Epithelial cell of proximal tubule (primary cell): Measurements from ENCODE around the gene TEKT3. TPM values are rescaled to one million over a fixed set of nuclear protein-coding genes. Genes with fewer than 3 reads are reported as not detected.

ENCODE experiments used
- DNase-seq: peaks from one replicate; pipeline ENCODE4 v3.0.0-alpha.2; 2011; ENCODE audit warnings: low read depth
- H3K4me3 ChIP-seq: 2 replicates; pipeline ENCODE4 v1.5.1; 2011; ENCODE audit warnings: low read depth, mild to moderate bottlenecking, low read length
- total RNA-seq: library from RNA; depleted of rRNA; stranded (reverse); fragments of >200 nt; gene quantifications from 2 replicates; pipeline ENCODE4 v1.2.3, GENCODE V29; 2015
- TF ChIP-seq, protein P1 (sequence below): conservative IDR thresholded peaks from 2 replicates; pipeline ENCODE4 v1.5.1; 2012; ENCODE audit warnings: low read depth, mild to moderate bottlenecking, low read length

The TEKT3 gene
- total RNA-seq, 1 donor from 2014 or later = not detected

DNA sequence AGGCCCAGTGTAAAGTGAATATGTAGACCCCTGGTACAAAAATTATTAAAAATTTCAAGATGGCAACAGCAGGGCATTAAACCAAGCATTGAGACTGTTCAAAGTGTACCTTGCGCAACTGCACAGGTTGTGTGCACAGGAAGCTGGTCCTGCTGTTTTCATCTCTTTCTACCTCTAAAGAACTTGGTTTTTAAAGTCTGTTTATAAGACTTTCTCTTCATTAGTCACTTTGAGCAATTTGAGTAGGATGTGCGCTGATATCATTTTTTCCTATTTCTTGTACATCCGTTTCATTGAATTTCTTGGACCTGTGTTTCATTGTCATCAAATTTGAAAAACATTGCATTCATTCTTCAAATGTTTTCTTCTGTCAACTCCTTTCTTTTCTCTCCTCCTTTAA, 59.5 kb downstream of the TEKT3 start:
- DNase-seq = no peak
- TF ChIP-seq, protein P1, sequence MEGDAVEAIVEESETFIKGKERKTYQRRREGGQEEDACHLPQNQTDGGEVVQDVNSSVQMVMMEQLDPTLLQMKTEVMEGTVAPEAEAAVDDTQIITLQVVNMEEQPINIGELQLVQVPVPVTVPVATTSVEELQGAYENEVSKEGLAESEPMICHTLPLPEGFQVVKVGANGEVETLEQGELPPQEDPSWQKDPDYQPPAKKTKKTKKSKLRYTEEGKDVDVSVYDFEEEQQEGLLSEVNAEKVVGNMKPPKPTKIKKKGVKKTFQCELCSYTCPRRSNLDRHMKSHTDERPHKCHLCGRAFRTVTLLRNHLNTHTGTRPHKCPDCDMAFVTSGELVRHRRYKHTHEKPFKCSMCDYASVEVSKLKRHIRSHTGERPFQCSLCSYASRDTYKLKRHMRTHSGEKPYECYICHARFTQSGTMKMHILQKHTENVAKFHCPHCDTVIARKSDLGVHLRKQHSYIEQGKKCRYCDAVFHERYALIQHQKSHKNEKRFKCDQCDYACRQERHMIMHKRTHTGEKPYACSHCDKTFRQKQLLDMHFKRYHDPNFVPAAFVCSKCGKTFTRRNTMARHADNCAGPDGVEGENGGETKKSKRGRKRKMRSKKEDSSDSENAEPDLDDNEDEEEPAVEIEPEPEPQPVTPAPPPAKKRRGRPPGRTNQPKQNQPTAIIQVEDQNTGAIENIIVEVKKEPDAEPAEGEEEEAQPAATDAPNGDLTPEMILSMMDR = no peak

DNA sequence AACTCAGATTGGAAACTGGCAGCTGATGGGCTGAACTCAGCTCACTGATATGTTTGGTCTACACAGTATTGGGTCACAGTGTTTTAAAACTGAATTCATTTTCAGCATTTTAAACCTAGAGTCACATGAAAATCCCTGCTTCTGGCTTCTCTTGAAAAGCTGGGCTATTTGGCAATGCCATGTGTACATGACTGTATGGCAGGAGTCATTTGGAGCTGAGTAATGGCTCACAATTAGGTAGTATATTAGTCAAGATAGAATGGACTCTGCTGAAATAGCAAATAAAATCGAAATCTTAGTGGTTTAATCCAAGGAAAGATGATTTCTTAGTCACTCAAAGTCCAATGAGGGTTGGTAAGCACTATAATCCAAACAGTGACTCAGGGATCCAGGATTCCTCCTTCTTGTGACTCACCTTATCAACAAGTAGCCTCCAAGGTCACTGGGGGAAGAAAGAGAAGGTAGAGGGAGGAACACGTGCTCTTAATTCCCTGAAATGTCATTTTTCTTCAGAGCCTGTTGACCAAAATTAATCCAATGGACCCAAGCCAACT, 62.4 kb downstream of the TEKT3 start:
- TF ChIP-seq, protein P1 = no peak

More for the DNA sequence above, 59.5 kb downstream of the TEKT3 start:
- H3K4me3 ChIP-seq = no peak overlapping the region

DNA sequence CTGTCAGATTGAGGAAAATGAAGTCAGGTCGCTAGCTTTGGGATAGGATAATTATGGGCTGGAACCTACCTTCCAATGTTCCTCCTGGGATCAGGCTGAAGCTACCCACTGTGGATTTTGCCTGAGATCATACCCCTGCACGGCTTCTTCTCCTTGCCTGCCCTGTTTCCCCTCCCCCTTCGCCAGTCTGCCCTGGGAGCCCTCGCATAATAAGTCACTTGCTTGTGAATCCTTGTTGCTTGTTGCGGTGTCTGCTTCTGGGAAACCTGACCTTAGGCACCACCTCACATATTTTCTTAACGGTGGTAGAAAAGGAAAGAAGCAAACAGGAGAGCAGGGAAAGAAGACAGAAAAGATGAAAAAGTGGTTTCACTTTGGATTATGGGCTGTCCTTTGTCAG, 63.0 kb downstream of the TEKT3 start:
- TF ChIP-seq, protein P1 = no peak
- no peak for DNase-seq
- peak overlapping the region; percentile 49 for H3K4me3 ChIP-seq

More for the DNA sequence above, 62.4 kb downstream of the TEKT3 start:
- DNase-seq = peak; percentile 94
- H3K4me3 ChIP-seq = peak overlapping the region; percentile 49

DNA sequence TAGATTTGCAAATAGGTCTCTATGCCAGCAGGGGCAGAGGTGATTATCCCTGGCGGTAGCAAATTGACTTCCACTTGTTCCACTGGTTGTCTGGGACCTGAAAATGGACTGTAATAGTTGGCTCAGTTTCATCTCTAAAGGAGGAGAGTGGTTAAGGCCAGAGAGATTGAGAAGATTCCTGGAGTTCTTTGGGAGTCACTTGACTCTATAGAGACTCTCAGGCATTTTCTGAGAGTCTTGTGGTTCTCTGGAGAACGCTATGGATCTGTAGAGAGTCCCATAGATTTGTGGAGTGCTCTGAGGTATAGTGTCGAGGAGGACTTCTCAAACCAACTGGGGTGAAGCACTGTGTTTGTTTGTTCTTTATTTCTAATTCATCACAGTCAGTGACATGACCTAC, 67.4 kb downstream of the TEKT3 start:
- no peak for DNase-seq
- TF ChIP-seq, protein P1 = no peak
- no peak overlapping the region for H3K4me3 ChIP-seq

DNA sequence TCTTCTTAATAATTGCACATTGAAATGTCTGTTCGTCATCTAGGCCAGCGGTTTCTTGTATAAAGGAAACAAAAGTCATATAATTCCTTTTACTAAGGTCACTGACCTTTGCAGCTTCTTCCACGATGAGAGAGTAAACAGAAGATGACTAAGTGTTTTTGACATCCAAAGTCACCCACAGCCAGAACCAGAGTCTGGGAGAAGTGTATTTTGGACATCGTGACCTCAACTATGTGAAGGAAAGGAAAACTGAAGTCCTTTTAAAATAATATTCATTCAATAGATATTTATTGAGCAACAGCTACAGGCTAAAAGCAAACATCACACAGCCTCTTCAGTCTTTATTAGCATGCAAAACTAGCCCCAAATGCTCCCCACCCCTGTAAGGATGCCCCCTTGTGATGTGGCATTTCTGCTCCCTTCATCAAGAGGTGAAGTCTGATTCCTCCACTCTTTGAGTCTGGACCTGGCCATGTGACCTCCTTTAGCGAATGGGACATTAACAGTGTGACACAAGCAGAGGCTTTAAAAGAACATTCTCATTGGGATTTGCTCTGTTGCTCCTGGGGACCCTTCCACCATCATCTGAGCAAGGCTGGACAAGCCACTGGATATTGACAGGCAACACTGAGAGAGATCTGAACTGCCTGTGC, 68.1 kb downstream of the TEKT3 start:
- TF ChIP-seq, protein P1 = no peak
- no peak overlapping the region for H3K4me3 ChIP-seq
- DNase-seq = no peak

DNA sequence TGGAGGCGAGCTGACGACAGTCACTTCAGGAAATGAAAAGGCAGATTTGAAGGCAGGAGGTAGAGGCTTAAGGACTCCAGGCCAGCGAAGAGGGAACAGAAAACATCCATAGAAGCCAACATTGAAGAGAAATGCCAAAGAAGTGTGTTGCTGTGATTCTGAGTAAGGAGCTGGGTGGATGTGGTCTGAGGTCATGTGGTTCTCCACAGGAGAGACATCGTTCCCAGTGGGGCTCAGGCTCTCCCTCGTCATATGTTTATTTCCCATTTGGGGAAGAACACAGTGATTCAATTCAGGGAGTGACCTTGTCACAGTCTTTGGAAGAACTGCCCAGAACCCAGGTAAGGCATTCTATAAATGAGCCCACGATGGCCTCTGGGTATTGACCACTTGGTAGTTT, 69.7 kb downstream of the TEKT3 start:
- TF ChIP-seq, protein P1 = no peak
- no peak for DNase-seq
- no peak overlapping the region for H3K4me3 ChIP-seq

DNA sequence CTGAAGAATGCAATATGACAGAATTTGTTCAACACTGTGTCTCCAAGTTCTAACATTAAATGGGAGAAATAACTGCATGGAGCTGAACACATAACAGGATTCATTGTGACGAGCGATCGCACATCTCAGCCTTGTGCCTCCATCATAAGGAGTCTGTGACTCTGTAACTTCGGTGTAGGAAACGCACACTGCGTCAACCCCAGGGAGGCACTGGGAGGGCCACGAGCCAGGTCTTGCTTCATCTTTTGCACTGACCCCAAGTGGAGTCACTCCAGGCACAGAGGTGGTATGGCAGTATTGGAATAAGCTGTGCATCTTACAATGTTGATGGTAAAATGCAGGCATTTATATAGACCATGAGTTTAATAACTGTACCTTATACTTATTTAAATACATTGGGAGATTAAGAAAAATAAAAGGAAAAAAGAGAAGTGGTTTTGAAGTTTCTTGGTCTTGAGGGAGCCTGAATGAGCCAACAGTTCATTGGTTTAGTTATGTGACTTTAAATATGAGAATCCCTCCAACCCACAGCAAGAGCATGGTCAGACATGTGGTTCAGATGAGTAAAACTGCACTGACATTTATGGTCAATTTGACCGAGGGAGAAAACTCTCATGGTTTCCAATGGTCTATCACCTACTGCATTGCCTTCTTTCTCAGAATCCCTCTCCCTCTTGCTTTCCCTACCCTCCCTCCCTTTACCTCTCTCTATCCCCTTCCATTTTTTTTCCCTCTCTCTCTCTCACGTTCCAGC, 70.6 kb downstream of the TEKT3 start:
- TF ChIP-seq, protein P1 = no peak
- DNase-seq = no peak
- H3K4me3 ChIP-seq = no peak overlapping the region
